ENCODE measurements around the gene ZFAND3.

- TF ChIP-seq CTCF (IDR thresholded peaks at IDR 0.05; ENCODE audit: borderline replicate concordance, extremely low read depth, low read length, poor library complexity, severe bottlenecking) (no peak), EZH2 (IDR thresholded peaks at IDR 0.05; ENCODE audit: borderline replicate concordance, low read depth, low read length, severe bottlenecking) (no peak)
These were observed 338.4 kb downstream of the ZFAND3 start for GRCh38 chr6:38157905-38158304.
